GM19438 (cell line): Measurements from ENCODE around the gene ISCA2.

ENCODE experiments used
- ATAC-seq: cut with Tn5 transposase; IDR thresholded peaks from one replicate; pipeline ENCODE4 v1.9.1; 2021; ENCODE audit warnings: low read depth; ENCODE audit not compliant: unreplicated experiment

ISCA2 gene

DNA sequence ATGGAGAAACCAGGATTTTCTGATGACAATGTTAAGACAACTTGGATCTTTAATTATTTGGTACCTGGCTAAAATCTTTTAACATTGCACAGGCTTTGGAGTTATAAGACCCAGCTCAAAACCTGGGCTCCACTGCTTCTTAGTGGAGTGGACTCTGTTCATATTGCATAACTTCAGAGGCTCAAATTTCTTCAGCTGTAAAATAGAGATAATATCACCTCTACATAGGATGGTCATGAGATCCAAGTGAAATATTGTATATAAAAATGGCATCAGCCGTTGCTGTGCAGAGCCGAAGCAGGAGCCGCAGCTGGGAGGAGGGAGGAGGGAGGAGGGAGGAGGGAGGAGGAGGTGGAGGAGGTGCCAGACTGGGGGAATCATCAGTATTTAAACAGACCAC lies 11.0 kb upstream of the ISCA2 start:
- no peak for ATAC-seq

GRCh38 chr14:74483321-74483720 lies 10.2 kb upstream of the ISCA2 start:
- no peak for ATAC-seq

DNA sequence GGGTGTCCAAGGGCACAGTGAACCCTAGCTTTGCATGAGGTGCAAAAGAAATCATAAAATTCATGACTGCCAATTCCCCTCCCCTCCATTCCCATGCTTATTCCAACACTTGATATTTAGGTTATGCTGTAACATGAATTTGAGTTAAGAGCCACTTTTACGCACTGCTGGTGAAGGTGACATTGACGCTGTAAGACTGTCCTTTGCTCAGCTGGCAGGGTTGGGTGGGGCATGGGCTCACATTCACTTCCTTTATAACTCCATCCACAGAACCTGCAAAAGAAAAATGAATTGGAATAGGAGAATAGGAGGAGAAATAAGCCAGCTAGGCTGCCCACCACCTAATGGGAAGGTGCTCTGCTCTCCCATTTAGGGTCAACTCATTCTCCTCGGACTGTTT lies 7.4 kb upstream of the ISCA2 start:
- ATAC-seq = no peak

- no peak for ATAC-seq
Measured at GRCh38 chr14:74488786-74489397, 4.7 kb upstream of the ISCA2 start.

GRCh38 chr14:74490486-74490885 lies 3.1 kb upstream of the ISCA2 start:
- no peak for ATAC-seq

DNA sequence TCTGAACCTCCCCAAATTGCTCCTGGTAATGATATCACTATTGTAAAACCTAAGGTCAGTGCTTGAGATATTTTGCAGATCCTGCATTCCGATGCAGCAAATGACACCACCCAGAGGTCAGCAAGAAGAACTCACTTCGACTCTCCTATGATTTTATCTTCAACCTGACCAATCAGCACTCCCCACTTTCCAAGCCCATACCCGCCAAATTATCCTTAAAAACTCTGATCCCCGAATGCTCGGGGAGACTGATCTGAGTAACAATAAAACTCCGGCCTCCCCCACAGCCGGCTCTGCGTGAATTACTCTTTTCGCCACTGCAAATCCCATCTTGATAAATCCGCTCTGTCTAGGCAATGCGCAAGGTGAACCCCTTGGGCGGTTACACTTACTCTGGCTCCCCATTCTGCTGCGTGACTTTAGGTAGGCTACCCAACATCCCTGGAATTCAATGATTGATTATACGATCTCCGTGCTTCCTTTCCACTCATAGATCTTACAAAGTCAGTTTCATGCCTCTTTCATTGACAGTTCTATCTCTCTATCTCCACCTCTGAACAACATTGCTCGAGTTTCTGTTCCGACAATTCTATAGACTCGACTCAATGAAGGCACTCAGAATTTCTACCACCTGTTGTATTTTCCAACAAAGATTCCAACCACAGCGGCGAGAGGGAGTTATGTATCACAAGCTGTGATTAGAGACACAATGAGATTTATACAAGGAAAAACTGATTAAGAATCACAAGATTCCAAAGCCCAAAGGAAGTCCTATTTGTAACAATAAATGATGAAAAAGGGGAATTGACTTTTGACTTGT lies 1.4 kb upstream of the ISCA2 start:
- ATAC-seq = no peak

- ATAC-seq = peak; percentile 3
Measured at GRCh38 chr14:74492776-74493342, 706 bp upstream of the ISCA2 start, which contains the start of gene NPC2. Gene NPC2, minus strand, starts transcription at chr14:74493305. Its CDS starts 31 bp downstream, at chr14:74493274.

- no peak for ATAC-seq
Measured at GRCh38 chr14:74495356-74495755, 1.8 kb downstream of the ISCA2 start.

DNA sequence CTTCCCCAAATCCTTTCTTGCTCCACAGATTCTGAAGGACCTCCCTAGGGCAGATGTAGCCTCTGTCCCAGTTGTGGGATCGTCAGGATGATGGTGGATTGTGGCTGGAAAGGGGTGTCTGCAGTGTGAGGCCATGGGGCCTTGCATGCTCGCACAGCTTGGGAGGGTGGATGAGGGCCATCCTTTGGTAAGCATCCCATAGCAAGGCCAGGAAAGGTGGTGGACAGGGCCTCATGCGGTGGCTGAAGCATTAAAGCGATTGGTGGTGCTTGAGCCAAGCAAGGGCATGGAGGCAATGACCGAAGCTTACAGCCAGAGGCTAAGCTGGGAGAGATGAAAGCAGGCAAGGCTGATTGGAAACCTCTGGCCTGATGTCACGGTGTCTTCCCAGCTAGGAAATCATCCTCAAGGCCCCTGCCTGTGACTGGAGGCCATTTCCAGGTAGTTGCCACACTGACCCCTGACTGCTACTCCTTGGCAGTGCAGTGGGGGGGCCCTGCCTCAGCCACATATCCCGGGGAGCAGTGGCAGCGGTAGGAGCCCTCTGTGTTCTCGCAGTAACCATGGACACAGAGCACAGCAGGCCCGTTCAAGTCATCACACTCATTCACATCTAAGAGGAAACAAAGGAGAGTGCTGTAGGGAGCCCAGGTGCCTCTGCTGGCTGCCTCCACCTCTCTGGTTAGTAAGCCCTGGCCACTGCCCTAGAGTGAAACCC lies 7.0 kb downstream of the ISCA2 start:
- ATAC-seq = no peak

GRCh38 chr14:74501135-74501614 lies 7.6 kb downstream of the ISCA2 start:
- ATAC-seq = no peak

DNA sequence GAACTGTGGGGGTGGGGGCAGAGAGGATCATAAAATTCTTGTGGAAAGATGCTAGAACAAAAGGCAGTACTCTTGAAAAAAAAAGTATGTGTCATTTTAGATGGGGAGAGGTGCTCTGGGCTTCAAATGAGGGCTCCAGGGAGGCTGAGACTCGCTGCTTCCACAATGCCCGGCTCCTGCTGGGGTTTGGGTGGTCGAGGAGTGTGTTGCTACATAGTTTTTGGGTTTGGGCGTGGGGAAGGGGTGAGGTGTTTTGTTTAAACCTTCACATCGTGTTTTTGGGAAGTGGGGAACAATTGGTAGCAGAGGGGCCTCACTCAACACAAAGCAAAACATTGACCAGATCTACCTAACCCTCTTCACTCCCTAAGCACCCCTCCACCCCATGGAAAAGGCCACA lies 8.1 kb downstream of the ISCA2 start:
- ATAC-seq = no peak

DNA sequence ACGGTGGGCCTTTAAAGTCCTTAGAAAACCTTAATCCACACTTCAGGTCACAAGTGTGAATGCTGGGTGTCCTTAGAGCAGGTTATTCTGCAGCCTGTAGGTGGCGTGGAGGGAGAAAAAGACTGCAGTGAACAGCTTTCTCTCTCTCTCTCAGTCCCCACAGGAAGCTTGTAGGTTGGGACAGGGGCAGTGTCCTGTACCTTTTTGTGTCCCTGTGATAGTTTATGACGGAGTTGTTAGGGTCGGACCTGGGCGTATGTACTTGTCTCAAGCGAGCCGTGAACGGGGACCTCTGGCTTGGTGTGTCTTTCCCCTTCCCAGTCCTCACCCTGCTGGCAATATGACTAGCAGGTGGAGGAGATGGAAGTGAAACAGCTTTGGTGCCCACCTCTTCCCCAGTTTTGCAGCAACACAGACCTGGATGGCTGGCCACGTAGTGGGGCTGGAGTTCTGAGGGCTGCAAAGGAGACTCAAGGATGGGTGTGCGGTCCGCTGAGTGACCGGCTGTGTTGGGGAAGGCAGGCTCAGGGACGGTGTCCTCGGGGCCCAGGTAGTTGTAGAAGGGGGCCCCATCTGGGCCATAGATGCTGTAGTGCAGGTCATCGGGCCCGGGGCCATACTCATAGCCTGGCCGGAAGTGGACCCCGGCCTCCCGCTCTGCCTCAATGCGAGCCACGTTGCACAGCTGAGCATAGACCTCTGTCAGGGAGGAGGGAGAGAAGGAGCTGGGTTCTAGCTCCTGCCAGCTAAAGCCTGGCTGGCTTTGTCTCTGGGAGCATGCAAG lies 8.9 kb downstream of the ISCA2 start:
- no peak for ATAC-seq

GRCh38 chr14:74503291-74503937 lies 9.8 kb downstream of the ISCA2 start:
- ATAC-seq = no peak

DNA sequence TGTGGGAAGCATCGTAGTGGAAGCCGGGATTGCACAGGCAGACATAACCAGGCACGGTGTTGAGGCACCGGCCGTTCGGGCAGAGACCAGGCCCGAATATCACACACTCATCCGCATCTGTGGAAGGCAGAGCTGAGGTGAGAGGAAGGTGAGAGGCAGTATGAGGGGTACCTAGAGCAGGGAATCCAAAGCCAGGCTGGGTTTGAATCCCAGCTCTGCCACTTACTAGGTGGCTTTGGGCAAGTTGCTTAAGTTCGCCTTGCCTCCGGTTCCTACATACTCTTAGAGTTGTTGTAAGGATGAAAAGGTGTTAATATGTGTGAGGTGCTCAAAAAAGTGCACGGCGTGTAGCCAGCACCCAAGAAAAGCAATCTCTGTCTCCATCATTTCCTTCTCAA lies 10.4 kb downstream of the ISCA2 start:
- ATAC-seq = no peak

DNA sequence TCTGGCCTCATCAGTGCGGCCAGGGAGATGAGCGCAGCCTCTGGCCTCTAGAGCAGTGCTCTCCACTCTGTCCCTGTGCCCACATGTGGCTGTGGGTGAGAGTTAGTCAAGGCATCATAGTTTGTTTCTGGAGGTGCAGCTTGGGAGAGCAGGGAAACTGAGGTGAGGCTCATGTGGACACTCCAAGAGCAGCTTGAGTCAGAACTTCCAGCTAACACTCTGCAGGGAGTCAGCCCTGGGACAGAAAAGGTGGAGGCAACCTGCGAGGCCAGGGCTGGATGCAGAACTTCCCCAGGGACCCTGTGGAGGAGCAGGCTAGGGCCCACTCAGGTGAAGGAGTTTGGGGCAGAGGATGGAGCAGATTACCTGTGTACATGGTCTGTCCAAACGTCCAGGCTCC lies 10.8 kb downstream of the ISCA2 start:
- ATAC-seq = no peak

DNA sequence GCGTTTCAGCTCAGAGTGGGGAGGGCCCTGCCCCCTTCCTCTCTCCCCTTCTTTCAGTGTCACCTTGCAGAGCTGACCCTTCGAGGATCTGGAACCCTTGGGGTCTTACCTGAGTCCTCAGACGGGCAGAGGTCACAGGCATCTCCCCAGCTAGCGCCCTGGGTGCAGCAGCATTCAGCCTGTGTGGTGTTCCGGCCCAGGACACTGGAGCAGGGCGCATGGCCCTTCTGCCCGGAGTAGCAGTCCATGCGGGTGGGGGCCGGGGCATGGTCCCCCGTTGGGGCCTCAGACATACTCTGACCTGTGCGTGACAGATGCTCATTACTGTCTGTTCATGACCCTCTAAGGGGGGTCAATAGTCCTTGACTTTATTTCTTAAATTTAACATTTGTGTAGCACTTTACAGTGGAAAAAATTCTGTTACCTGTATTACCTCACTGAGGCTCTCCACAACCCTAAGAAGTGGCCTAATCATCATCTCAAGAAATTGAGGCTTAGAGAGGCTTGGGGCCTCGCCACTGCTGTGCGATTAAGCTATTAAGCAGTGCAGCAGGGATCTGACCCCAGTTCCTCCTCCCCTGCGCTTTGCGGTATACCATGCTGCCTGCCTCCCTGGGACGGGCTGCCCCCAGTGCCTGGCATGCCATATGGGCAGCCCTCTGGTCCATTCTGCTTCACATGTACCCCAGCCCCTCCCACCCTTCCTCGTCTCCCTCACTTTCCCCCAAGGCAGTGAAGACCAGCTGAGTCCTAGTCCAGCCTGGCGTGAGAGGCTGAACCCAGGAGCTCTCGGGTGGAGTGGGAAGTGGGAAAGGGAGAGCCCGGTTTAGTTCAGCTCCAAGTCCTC lies 11.5 kb downstream of the ISCA2 start:
- ATAC-seq = no peak

GRCh38 chr14:74505831-74506230 lies 12.3 kb downstream of the ISCA2 start:
- ATAC-seq = no peak

DNA sequence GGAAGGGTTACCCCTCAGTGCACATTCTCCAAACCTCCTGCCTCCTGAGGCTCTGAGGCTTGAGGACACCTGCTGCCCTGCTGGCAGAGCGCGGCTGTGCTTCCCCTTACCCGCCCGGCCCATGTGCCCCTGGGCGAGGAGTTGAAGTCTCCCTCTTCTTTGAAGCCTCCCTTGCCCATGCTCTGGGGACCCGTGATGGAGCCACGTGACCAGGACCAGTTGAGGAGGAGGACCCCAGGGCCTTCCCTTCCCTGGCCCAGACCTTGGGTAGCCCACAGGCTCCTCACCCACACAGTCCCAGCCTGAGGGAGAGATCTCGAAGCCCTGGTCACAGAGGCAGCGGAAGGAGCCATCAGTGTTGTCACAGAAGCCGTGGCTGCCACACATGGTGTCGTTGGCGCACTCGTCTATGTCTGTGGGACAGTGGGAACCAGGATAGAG lies 12.9 kb downstream of the ISCA2 start:
- no peak for ATAC-seq

DNA sequence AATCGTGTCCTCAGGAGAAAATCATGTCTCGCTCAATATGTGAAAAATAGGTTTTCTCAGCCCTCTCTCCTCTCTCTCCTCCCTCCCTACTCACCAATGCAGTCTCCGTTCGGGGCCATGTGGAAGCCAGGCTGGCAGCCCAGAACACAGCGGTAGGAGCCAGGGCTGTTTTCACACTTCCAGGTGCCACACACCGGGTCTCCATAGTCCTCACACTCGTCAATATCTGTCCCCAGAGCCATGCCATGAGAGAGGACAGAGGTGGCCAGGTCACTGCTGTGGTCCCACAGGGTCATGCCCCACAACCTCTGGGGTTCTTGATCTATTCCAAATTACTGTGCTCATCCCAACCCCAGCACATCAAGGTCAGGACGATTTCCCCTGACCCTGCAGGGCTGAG lies 13.5 kb downstream of the ISCA2 start:
- no peak for ATAC-seq
